HCT116 (cell line): ENCODE results near the gene SDC3. TPM values are rescaled to one million over a fixed set of nuclear protein-coding genes. Genes with fewer than 3 reads are reported as not detected.

Source experiments
- ATAC-seq: fragments of 200-7000 bp; cut with Tn5 transposase; 2 replicates; pipeline ENCODE4 v1.9.1; 2020; ENCODE audit warnings: mild to moderate bottlenecking, moderate library complexity
- BruUV-seq: library from RNA; stranded (reverse); fragments of 400-500 nt; replicated peaks from 2 replicates; lab custom pipeline; 2021; lab: Mats Ljungman, UMichigan
- CTCF ChIA-PET: fragments of 300-600 bp; sonication (Branson Sonifier 250); formaldehyde crosslinking; loops from one replicate; lab custom pipeline; 2021; ENCODE audit warnings: antibody characterized with exemption; lab: Charles Lee
- POLR2A ChIA-PET: fragments of 300-600, 350-600 bp; sonication (Branson Sonifier 250); formaldehyde crosslinking; loops from one replicate; lab custom pipeline; 2021; ENCODE audit warnings: antibody characterized with exemption; lab: Charles Lee
- RAD21 ChIA-PET, 2 experiments: fragments of 300-600 bp; sonication (Branson Sonifier 250); formaldehyde crosslinking; loops; one replicate each; lab custom pipeline; 2023; ENCODE audit warnings: low total read pairs in 2 of 2; ENCODE audit not compliant: uncharacterized antibody in 2 of 2, unreplicated experiment in 2 of 2, low non-redundant PET in 1 of 2; lab: Charles Lee
- DNase-seq: peaks from one replicate; pipeline ENCODE4 v3.0.0-alpha.2; 2010; ENCODE audit warnings: low read depth, low spot score
- H2AFZ ChIP-seq: fragments of 200-600 bp; shearing (Covaris generic), sonication (generic); 2 replicates; pipeline ENCODE4 v1.6.1; 2017; ENCODE audit warnings: low read depth, mixed run types, mixed read lengths, antibody characterized with exemption, low read length; ENCODE audit not compliant: poor library complexity, severe bottlenecking
- H3K27ac ChIP-seq: 2 replicates; pipeline ENCODE4 v1.5.1; 2012; ENCODE audit warnings: low read depth, low read length
- H3K27me3 ChIP-seq: fragments of 200-600 bp; sonication (generic); 2 replicates; pipeline ENCODE4 v1.6.1; 2016; ENCODE audit warnings: mixed run types, low read length, mixed read lengths; ENCODE audit not compliant: insufficient read depth
- H3K36me3 ChIP-seq, 2 experiments: fragments of 200-500 bp in 1 of 2; fragments of 200-600 bp in 1 of 2; sonication (Bioruptor generic) in 1 of 2; sonication (generic) in 1 of 2; 2 replicates each; pipeline versions ENCODE4 v1.5.1 to v1.6.1; 2014 to 2016; ENCODE audit warnings: low read length in 2 of 2, inconsistent platforms in 1 of 2, mixed read lengths in 1 of 2, mixed run types in 1 of 2; ENCODE audit not compliant: insufficient read depth in 2 of 2, control insufficient read depth in 1 of 2
- H3K4me1 ChIP-seq, 2 experiments: fragments of 200-600 bp in 1 of 2; sonication (generic) in 1 of 2; 2 replicates each; pipeline versions ENCODE4 v1.5.1 to v1.6.1; 2012 to 2017; ENCODE audit warnings: low read length in 2 of 2, inconsistent platforms in 1 of 2, mild to moderate bottlenecking in 1 of 2, mixed read lengths in 1 of 2, mixed run types in 1 of 2, moderate library complexity in 1 of 2; ENCODE audit not compliant: insufficient read depth in 2 of 2, control insufficient read depth in 1 of 2
- H3K4me2 ChIP-seq: fragments of 200-600 bp; sonication (generic); 2 replicates; pipeline ENCODE4 v1.6.1; 2017; ENCODE audit warnings: mixed run types, low read length, mixed read lengths
- H3K4me3 ChIP-seq, 2 experiments: fragments of 200-600 bp in 1 of 2; sonication (generic) in 1 of 2; replicated peaks in 1 of 2; 2 replicates each; pipeline ENCODE4 v1.5.1; 2011 to 2016; ENCODE audit warnings: low read length in 2 of 2, control low read depth in 1 of 2, low read depth in 1 of 2, mild to moderate bottlenecking in 1 of 2, mixed read lengths in 1 of 2, mixed run types in 1 of 2
- H3K79me2 ChIP-seq: fragments of 200-600 bp; sonication (generic); 2 replicates; pipeline ENCODE4 v1.6.1; 2017; ENCODE audit warnings: mild to moderate bottlenecking, mixed run types, low read length, moderate library complexity, mixed read lengths; ENCODE audit not compliant: insufficient read depth
- H3K9ac ChIP-seq: fragments of 200-600 bp; sonication (generic); 2 replicates; pipeline ENCODE4 v1.6.1; 2016; ENCODE audit warnings: low read length, mixed read lengths
- H3K9me2 ChIP-seq: fragments of 200-600 bp; sonication (generic), shearing (Covaris generic); 2 replicates; pipeline ENCODE4 v1.6.1; 2017; ENCODE audit warnings: mixed run types, mild to moderate bottlenecking, moderate library complexity; ENCODE audit not compliant: insufficient read depth
- H3K9me3 ChIP-seq, 2 experiments: fragments of 200-500 bp in 1 of 2; fragments of 200-600 bp in 1 of 2; sonication (Bioruptor generic) in 1 of 2; sonication (generic) in 1 of 2; 2 replicates each; pipeline ENCODE4 v1.6.1; 2014 to 2017; ENCODE audit warnings: low read length in 2 of 2, mixed read lengths in 2 of 2, inconsistent platforms in 1 of 2, low read depth in 1 of 2, mild to moderate bottlenecking in 1 of 2, mixed run types in 1 of 2, moderate library complexity in 1 of 2; ENCODE audit not compliant: control insufficient read depth in 1 of 2, insufficient read depth in 1 of 2
- H4K20me1 ChIP-seq: fragments of 200-600 bp; sonication (generic), shearing (Covaris generic); 2 replicates; pipeline ENCODE4 v1.6.1; 2017; ENCODE audit warnings: mixed run types, mild to moderate bottlenecking, moderate library complexity; ENCODE audit not compliant: insufficient read depth
- CBX3 ChIP-seq: IDR thresholded peaks from 2 replicates; pipeline ENCODE4 v1.6.1; 2012; ENCODE audit warnings: low read depth
- EGR1 ChIP-seq: IDR thresholded peaks from 2 replicates; pipeline ENCODE4 v1.6.1; 2012; ENCODE audit warnings: low read depth
- ELF1 ChIP-seq: IDR thresholded peaks from 2 replicates; pipeline ENCODE4 v1.6.1; 2012; ENCODE audit warnings: low read depth, borderline replicate concordance
- EZH2phosphoT487 ChIP-seq: fragments of 200-600 bp; IDR thresholded peaks from 2 replicates; pipeline ENCODE4 v1.6.1; 2018; ENCODE audit warnings: antibody characterized with exemption, borderline replicate concordance
- FOSL1 ChIP-seq: IDR thresholded peaks from 2 replicates; pipeline ENCODE4 v1.6.1; 2012; ENCODE audit warnings: low read depth
- JUND ChIP-seq: IDR thresholded peaks from 2 replicates; pipeline ENCODE4 v1.6.1; 2012
- POLR2AphosphoS5 ChIP-seq: IDR thresholded peaks from 2 replicates; pipeline ENCODE4 v1.6.1; 2011; ENCODE audit warnings: mild to moderate bottlenecking, low read depth, low read length, moderate library complexity
- RAD21 ChIP-seq: IDR thresholded peaks from 2 replicates; pipeline ENCODE4 v1.6.1; 2012; ENCODE audit warnings: low read depth, mild to moderate bottlenecking
- SP1 ChIP-seq: IDR thresholded peaks from 2 replicates; pipeline ENCODE4 v1.6.1; 2012; ENCODE audit warnings: low read depth
- SRF ChIP-seq: IDR thresholded peaks from 2 replicates; pipeline ENCODE4 v1.6.1; 2012; ENCODE audit warnings: low read depth
- TCF7L2 ChIP-seq: IDR thresholded peaks from 2 replicates; pipeline ENCODE4 v1.7.0; 2011; ENCODE audit warnings: borderline replicate concordance, inconsistent platforms; ENCODE audit not compliant: insufficient read depth, insufficient read length; ENCODE audit errors: extremely low read depth
- YY1 ChIP-seq: IDR thresholded peaks from 2 replicates; pipeline ENCODE4 v1.6.1; 2011; ENCODE audit warnings: low read length, low read depth, moderate library complexity, mild to moderate bottlenecking; ENCODE audit not compliant: insufficient replicate concordance; ENCODE audit errors: extremely low read depth
- ZFX ChIP-seq: fragments of 450-650 bp; IDR thresholded peaks from 2 replicates; pipeline ENCODE4 v1.6.1; 2017
- ZNF274 ChIP-seq: fragments of 200-500 bp; sonication (Bioruptor generic); IDR thresholded peaks from 2 replicates; pipeline ENCODE4 v1.6.1; 2014; ENCODE audit warnings: mild to moderate bottlenecking, low read depth, low read length, inconsistent platforms
- intact Hi-C: fragments of 100-400 bp; cut with micrococcal nuclease; formaldehyde crosslinking; loops from 2 replicates; pipeline ENCODE4 v1.10.0; 2022
- total RNA-seq: library from RNA; stranded (reverse); gene quantifications from one replicate; pipeline ENCODE4 v1.2.1, GENCODE V29; 2021; ENCODE audit not compliant: unreplicated experiment
- TF ChIP-seq, protein P1 (sequence below): IDR thresholded peaks from 2 replicates; pipeline ENCODE4 v1.6.1; 2012

Gene SDC3
- total RNA-seq, 1 experiment from 2014 or later = 40.1 TPM

DNA sequence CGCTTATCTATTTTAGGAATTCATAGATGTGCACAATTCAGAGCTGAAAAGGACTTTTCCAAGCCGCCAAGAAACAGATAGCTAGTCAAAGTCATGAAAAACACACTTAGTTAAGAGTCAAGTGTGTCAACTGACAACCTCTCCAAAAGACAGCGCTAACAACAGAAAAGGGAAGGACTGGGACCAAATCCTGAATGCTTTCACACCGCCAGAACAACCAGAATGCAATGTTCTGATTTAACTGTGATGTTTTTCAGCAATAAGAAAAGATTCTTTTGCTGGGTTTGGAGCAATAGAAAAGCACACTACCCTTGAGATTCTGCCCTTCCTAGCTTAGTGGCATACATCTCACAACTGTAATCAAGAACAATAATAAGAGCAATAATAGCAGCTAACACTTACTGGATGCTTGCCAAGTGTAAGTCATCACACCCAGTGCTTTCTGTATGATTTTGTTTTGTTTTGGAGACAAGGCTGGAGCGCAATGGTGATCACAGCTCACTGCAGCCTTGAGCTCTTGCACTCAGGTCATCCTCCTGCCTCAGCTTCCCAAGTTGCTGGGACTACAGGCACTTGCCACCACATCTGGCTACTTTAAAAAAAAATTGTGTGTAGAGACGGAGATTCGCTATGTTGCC, 33.9 kb upstream of the SDC3 start:
- Histone ChIP-seq H4K20me1 (peaks cover 6% of the 10 kb centered on the region; the same call in 1 of the 2 replicates), H3K36me3 (peaks cover 34 to 48% of the 10 kb centered on the region in 2 experiments), H3K9ac (no peak overlapping the region), H3K27me3 (no peaks in the 10 kb centered on the region), H3K9me2 (no peaks in the 10 kb centered on the region), H3K4me1 (0 out of 4 replicates have a peak, but pooled peaks cover 0 to 4% of the 10 kb centered on the region in 2 experiments), H3K4me2 (no peak overlapping the region)
- ChIA-PET RAD21 (no interaction called here), CTCF (no interaction called here)
- DNase-seq = no peak
- no TSS peak for BruUV-seq
- ATAC-seq = no peak; the same call in 1 of the 2 replicates
- TF ChIP-seq CBX3 (no peak), TCF7L2 (no peak), POLR2AphosphoS5 (no peak), SRF (no peak), RAD21 (no peak), EZH2phosphoT487 (no peak), ELF1 (no peak), FOSL1 (no peak), SP1 (no peak), ZNF274 (no peak), EGR1 (no peak), JUND (no peak), YY1 (no peak), ZFX (no peak)
- TF ChIP-seq, protein P1, sequence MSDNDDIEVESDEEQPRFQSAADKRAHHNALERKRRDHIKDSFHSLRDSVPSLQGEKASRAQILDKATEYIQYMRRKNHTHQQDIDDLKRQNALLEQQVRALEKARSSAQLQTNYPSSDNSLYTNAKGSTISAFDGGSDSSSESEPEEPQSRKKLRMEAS = no peak
- TF ChIP-seq, all 23 proteins: peak for 0
- intact Hi-C loops = no loop called here
- Histone ChIP-seq H2AFZ (no peak overlapping the region), H3K4me3 (no peak overlapping the region), H3K27ac (no peak overlapping the region), H3K79me2 (peaks cover 77% of the 10 kb centered on the region), H3K9me3 (no peaks in the 10 kb centered on the region)
- POLR2A ChIA-PET = no interaction called here
